DOHH2 (cell line): ENCODE results near the gene PELI2.

ENCODE experiments used
- H3F3A ChIP-seq: fragments of 200-600 bp; sonication (generic), shearing (Covaris generic); 2 replicates; pipeline ENCODE4 v1.6.0; 2016; ENCODE audit warnings: antibody characterized with exemption, mild to moderate bottlenecking; ENCODE audit not compliant: control insufficient read depth, insufficient read depth
- H3K27ac ChIP-seq: fragments of 200-600 bp; sonication (generic); 2 replicates; pipeline ENCODE4 v1.5.1; 2014; ENCODE audit warnings: low read depth, mild to moderate bottlenecking, low read length, moderate library complexity
- H3K27me3 ChIP-seq: fragments of 200-600 bp; sonication (generic); 2 replicates; pipeline ENCODE4 v1.6.1; 2014; ENCODE audit warnings: mild to moderate bottlenecking, low read length, mixed read lengths; ENCODE audit not compliant: control insufficient read depth
- H3K36me3 ChIP-seq: fragments of 200-600 bp; sonication (generic); 2 replicates; pipeline ENCODE4 v1.6.1; 2014; ENCODE audit warnings: mild to moderate bottlenecking, low read length, moderate library complexity, mixed read lengths; ENCODE audit not compliant: control insufficient read depth
- H3K4me1 ChIP-seq: fragments of 200-600 bp; sonication (generic); 2 replicates; pipeline ENCODE4 v1.6.1; 2014; ENCODE audit warnings: mild to moderate bottlenecking, low read length, mixed read lengths; ENCODE audit not compliant: control insufficient read depth
- H3K4me2 ChIP-seq: fragments of 200-600 bp; sonication (generic); 2 replicates; pipeline ENCODE4 v1.6.0; 2014; ENCODE audit warnings: mild to moderate bottlenecking, low read length, moderate library complexity
- H3K4me3 ChIP-seq: fragments of 200-600 bp; sonication (generic); 2 replicates; pipeline ENCODE4 v1.5.1; 2014; ENCODE audit warnings: mild to moderate bottlenecking, low read length, mixed read lengths
- H3K79me2 ChIP-seq: fragments of 200-600 bp; sonication (generic); 2 replicates; pipeline ENCODE4 v1.6.1; 2014; ENCODE audit warnings: mild to moderate bottlenecking, low read length, mixed read lengths; ENCODE audit not compliant: control insufficient read depth
- H3K9me2 ChIP-seq: fragments of 200-600 bp; sonication (generic); replicated peaks from 2 replicates; pipeline ENCODE4 v1.6.1; 2014; ENCODE audit warnings: mild to moderate bottlenecking, low read length, mixed read lengths; ENCODE audit not compliant: control insufficient read depth
- H3K9me3 ChIP-seq: fragments of 200-600 bp; sonication (generic); 2 replicates; pipeline ENCODE4 v1.6.1; 2014; ENCODE audit warnings: antibody characterized with exemption, low read length, mixed read lengths; ENCODE audit not compliant: control insufficient read depth, insufficient read depth
- H4K20me1 ChIP-seq: fragments of 200-600 bp; sonication (generic); 2 replicates; pipeline ENCODE4 v1.6.0; 2014; ENCODE audit warnings: low read depth, mild to moderate bottlenecking, antibody characterized with exemption, low read length, moderate library complexity; ENCODE audit not compliant: control insufficient read depth, insufficient read depth
- CTCF ChIP-seq: fragments of 200-600 bp; sonication (generic); IDR thresholded peaks from one replicate; pipeline ENCODE4 v1.5.1; 2014; ENCODE audit warnings: antibody characterized with exemption, mild to moderate bottlenecking, low read depth, low read length; ENCODE audit not compliant: poor library complexity, severe bottlenecking
- EZH2phosphoT487 ChIP-seq: fragments of 200-600 bp; sonication (generic); IDR thresholded peaks from 2 replicates; pipeline ENCODE4 v1.6.1; 2017; ENCODE audit warnings: borderline replicate concordance, mild to moderate bottlenecking, antibody characterized with exemption, low read length, moderate library complexity, mixed read lengths

PELI2 gene

GRCh38 chr14:56341766-56342493 is 223.7 kb downstream of the PELI2 start:
- Histone ChIP-seq H3K9me2 (no peaks in the 10 kb centered on the region), H4K20me1 (no peaks in the 10 kb centered on the region), H3K4me3 (peak overlapping the region; percentile 26; the same call in 1 of the 2 replicates), H3K4me2 (peak overlapping the region; percentile 53), H3K9me3 (no peaks in the 10 kb centered on the region), H3K79me2 (no peaks in the 10 kb centered on the region), H3K4me1 (peaks cover 16% of the 10 kb centered on the region), H3K27ac (no peak overlapping the region), H3F3A (no peaks in the 10 kb centered on the region), H3K27me3 (no peaks in the 10 kb centered on the region), H3K36me3 (no peaks in the 10 kb centered on the region)
- TF ChIP-seq CTCF = no peak
- TF ChIP-seq EZH2phosphoT487 = no peak

GRCh38 chr14:56342494-56342942 is 224.3 kb downstream of the PELI2 start:
- Histone ChIP-seq H4K20me1 (no peaks in the 10 kb centered on the region), H3K79me2 (no peaks in the 10 kb centered on the region), H3K9me2 (no peaks in the 10 kb centered on the region), H3K27ac (no peak overlapping the region; the same call in 1 of the 2 replicates), H3F3A (no peaks in the 10 kb centered on the region), H3K4me3 (peak overlapping the region; percentile 26; the same call in 1 of the 2 replicates), H3K9me3 (no peaks in the 10 kb centered on the region), H3K36me3 (no peaks in the 10 kb centered on the region), H3K4me1 (peaks cover 16% of the 10 kb centered on the region), H3K27me3 (no peaks in the 10 kb centered on the region), H3K4me2 (peak overlapping the region; percentile 53)
- TF ChIP-seq CTCF (no peak), EZH2phosphoT487 (no peak)

GRCh38 chr14:56349960-56350359 is 231.7 kb downstream of the PELI2 start:
- Histone ChIP-seq H3K9me2 (no peaks in the 10 kb centered on the region), H3K36me3 (no peaks in the 10 kb centered on the region), H3F3A (no peaks in the 10 kb centered on the region), H3K4me2 (no peak overlapping the region), H3K4me3 (no peak overlapping the region), H3K4me1 (no peaks in the 10 kb centered on the region), H4K20me1 (no peaks in the 10 kb centered on the region), H3K27me3 (no peaks in the 10 kb centered on the region), H3K27ac (no peak overlapping the region), H3K79me2 (no peaks in the 10 kb centered on the region), H3K9me3 (no peaks in the 10 kb centered on the region)
- TF ChIP-seq EZH2phosphoT487 (no peak), CTCF (no peak)
